HG02981 (cell line): ENCODE data around the gene E4F1.

Experiments used
- ATAC-seq: cut with Tn5 transposase; IDR thresholded peaks from one replicate; pipeline ENCODE4 v1.9.1; 2021; ENCODE audit warnings: mild to moderate bottlenecking, moderate library complexity; ENCODE audit not compliant: unreplicated experiment

The E4F1 gene, protein sequence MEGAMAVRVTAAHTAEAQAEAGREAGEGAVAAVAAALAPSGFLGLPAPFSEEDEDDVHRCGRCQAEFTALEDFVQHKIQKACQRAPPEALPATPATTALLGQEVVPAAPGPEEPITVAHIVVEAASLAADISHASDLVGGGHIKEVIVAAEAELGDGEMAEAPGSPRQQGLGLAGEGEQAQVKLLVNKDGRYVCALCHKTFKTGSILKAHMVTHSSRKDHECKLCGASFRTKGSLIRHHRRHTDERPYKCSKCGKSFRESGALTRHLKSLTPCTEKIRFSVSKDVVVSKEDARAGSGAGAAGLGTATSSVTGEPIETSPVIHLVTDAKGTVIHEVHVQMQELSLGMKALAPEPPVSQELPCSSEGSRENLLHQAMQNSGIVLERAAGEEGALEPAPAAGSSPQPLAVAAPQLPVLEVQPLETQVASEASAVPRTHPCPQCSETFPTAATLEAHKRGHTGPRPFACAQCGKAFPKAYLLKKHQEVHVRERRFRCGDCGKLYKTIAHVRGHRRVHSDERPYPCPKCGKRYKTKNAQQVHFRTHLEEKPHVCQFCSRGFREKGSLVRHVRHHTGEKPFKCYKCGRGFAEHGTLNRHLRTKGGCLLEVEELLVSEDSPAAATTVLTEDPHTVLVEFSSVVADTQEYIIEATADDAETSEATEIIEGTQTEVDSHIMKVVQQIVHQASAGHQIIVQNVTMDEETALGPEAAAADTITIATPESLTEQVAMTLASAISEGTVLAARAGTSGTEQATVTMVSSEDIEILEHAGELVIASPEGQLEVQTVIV

DNA sequence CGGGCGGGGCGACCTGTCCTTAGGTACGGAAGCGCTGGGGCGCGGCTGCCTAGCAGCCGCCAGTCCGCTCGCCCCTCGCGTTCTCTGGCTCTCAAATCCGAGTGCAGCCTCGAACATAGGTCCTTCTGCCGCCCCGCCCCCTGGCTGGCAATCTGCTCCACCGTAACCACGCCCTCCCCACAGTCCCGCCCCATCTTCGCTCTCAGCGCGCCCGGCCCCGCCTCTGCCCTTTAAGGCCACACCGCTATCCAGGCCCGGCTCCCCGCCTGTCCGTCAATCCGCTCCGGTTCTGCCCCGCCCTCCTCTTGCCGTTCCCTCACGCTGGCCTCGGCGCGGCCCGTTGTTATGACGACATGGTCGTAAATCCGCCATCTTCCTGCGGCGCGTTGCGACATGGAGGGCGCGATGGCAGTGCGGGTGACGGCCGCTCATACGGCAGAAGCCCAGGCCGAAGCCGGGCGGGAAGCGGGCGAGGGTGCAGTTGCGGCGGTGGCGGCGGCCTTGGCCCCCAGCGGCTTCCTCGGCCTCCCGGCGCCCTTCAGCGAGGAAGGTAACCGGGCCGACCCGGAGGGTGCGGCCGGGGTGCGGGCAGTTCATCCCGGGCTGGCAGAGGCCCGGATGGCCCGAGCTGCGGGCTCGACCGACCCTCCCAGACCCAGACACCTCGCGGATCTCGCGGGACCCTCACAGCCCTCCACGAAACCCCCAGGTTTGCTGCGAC, at the start of gene E4F1:
Gene E4F1 (plus strand): TSS at position 371 of the 721 bp plus-strand sequence. CDS start 23 bp downstream, at position 394.
- ATAC-seq: peak; percentile 95

DNA sequence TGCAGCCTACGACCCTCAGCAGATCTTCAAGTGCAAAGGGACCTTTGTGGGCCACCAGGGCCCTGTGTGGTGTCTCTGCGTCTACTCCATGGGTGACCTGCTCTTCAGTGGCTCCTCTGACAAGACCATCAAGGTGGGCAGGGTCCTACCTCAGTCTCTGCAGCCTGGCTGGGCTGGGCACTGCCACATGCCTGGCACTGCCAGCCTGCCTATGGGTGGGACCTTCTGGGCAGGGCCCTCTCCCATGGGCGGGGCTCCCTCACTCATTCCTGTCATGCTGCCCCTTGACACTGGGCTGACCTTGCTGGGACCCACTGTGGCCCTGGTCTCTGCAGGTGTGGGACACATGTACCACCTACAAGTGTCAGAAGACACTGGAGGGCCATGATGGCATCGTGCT, 49.5 kb upstream of the E4F1 start:
- ATAC-seq: no peak

DNA sequence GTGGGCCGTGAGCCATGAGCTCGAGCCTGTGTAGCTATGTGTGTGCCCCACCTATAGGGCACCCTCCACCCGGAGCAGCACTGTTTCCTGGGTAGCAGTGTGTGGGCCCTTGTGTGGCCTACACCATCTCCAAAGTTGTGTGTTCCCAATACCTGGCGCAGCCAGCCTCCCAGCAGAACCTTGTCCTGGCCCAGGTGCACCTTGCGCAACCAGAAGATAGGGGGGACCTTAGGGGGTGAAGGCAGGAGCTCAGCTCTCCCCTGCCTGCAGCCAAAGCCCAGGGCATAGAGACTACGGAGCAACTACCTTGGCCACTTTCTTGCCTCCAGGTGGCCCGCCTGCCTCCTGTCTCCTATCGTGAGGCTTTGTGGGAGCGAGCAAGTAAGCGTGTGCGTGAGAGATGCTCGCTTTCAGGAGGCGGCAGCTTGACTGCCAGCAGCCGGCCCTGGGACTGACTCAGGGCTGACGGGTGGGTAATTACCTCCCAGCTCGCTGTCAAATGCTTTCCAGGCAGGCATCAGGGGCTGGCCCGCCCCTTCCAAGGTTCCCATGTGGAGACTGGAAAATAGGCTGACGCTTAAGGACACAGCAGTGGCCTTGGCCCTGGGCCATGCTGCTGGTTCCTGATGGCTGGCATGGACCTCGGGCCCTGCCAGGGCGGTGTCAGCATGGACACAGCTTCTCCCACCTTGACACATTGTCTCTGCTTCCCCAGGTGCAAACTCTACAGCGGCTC, 48.8 kb upstream of the E4F1 start:
- ATAC-seq: no peak

DNA sequence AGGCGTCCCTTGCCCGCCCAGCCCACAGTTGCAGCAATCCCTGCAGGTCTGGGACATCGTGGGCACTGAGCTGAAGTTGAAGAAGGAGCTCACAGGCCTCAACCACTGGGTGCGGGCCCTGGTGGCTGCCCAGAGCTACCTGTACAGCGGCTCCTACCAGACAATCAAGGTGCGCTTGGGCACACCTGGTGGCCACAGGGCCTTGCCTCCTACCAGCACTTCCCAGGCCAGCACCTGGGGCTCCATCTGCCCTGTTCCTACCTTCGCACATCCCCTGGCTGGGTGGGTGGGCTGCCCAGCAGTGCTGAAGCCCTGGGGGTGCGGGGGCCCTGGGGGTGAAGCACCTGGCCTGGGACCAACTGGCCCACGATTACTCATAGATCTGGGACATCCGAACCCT, 47.9 kb upstream of the E4F1 start:
- no peak for ATAC-seq

DNA sequence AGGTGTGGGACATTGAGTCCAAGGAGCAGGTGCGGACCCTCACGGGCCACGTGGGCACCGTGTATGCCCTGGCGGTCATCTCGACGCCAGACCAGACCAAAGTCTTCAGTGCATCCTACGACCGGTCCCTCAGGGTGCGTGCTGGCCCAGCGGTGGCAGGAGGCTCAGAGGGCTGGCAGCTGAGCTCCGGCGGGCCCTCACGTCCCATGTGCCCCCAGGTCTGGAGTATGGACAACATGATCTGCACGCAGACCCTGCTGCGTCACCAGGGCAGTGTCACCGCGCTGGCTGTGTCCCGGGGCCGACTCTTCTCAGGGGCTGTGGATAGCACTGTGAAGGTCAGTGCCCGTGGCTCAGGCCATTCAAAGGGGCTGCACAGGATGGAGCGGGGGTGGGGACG, 47.3 kb upstream of the E4F1 start:
- ATAC-seq: no peak

DNA sequence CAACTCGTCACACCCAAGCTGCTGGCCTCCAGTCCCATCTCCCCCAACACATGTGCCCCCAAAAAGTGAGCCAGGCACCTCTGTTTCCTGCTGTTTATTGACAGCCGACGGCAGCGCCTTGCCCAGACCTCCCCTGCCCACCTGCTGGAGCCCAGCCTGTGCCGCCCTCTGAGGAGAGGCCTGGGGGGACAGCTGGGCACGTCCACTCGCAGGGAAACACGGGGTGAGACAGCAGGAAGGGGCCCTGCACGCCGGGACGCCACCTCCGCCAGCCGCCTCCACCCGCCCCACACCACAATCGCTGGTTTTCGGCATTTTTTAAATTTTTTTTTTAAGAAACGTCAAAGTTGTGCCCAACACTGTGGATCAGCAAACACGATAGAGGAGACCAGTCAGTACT, 46.3 kb upstream of the E4F1 start:
- ATAC-seq: no peak

DNA sequence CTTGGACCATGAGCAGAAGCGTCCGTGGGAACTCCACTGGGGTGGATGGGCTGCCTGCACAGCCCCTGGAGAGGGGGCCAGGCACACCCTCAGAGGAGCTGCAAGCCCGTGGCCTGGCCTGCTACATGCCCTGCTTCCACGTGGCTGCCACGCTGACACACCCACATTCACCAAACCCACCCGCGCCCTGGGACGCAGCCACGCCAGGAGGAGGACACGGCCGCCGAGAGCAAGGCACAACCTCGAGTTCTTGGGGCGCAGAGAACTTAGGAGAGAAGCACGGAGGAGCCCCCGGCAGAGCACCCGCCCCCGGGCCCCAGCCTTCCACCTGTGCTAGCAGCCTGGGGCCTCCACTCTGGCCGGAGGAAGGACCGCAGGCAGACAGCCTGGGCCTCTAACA, 45.8 kb upstream of the E4F1 start:
- no peak for ATAC-seq

DNA sequence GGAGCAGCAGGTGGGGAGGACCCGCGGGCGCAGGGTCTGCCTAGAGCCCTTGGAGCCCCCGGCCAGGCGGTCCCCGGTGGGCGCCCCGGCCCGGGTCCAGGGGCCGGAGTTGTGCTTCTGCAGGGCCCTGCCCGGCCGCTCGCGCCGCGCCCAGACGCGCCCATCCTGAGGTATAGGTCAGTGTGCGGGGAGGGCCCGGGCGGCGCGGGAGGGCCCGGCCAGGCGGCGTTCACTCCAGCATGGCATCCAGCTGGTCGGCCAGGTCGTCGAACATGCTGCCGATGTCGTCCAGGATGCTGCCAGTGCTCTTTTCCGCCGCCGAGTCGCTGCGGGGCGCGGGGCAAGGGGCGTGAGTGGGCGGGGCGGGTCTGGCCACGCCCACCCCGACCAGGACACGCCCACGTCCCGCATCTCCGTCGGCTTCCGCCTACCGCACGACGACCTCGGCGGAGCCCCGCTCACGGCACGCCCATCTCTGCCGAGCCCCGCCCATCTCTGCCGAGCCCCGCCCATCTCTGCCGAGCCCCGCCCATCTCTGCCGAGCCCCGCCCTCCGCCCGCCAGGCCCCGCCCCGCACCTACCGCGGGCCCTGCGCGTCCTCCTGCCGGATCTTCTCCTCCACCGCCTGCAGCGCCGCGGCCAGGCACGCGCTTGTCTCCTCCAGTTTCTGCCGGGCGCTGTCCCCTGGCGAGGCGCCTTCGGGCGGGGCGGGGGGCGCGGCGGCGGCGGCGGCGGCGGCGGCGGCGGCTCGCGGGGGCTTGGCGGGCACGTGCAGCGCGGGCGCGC, 44.9 kb upstream of the E4F1 start:
- ATAC-seq: no peak

DNA sequence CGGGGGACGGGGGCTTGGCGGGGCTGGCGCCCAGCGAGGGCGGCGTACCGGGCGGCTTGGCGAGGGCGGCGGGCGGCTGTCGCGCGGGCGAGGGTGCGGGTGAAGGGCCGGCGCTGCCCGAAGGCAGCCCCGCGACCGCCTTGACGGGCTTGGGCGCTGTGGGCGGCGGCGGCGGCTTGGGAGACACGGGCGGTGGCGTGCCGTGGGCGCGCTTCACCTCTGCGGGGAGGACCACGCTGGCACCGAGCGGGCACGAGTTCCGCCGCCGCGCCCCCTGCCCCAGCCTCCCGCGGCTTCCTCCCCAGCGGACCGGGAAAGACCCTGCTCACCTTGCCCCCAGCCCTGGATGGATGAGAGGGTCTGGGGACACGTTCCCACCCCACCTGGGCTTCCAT, 44.3 kb upstream of the E4F1 start:
- no peak for ATAC-seq

DNA sequence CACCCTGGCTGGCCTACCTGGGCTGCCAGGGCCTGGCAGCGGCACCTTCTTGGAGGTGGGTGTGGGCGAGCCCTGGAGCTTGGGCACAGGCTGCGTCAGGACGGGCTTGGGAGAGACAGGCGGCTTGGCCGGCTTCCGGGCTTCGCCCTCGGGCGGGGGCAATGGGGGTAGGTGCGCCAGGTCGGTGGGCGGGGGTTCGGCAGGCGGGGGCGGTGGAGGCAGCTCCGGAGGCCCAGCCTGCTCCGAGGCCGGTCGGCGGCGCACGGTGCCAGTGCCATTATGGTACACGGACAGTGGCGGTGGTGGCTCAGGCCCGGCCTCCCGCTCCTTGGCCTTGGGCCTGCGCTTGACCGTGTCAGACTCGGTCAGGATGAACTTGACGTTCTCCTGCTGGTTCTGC, 43.8 kb upstream of the E4F1 start:
- no peak for ATAC-seq

DNA sequence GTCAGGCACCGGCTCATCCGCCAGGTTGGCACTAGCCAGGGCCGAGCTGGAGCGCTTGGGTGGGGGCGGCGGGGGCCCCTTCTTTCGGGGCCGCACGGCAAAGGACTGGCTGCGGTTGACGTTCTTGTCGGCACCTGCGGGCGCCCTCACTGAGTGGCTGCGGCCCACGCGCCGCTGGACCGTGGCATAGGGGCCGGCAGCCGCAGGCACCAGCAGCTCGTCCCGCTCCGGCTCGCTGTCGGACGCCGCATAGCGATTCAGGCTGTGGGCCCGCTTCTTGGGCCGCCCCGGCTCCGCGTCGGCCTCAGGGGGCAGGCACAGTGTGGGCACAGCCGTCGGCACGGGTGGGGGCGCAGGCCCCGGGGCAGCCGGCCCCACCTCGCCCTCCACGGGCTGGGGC, 42.9 kb upstream of the E4F1 start:
- ATAC-seq: no peak

DNA sequence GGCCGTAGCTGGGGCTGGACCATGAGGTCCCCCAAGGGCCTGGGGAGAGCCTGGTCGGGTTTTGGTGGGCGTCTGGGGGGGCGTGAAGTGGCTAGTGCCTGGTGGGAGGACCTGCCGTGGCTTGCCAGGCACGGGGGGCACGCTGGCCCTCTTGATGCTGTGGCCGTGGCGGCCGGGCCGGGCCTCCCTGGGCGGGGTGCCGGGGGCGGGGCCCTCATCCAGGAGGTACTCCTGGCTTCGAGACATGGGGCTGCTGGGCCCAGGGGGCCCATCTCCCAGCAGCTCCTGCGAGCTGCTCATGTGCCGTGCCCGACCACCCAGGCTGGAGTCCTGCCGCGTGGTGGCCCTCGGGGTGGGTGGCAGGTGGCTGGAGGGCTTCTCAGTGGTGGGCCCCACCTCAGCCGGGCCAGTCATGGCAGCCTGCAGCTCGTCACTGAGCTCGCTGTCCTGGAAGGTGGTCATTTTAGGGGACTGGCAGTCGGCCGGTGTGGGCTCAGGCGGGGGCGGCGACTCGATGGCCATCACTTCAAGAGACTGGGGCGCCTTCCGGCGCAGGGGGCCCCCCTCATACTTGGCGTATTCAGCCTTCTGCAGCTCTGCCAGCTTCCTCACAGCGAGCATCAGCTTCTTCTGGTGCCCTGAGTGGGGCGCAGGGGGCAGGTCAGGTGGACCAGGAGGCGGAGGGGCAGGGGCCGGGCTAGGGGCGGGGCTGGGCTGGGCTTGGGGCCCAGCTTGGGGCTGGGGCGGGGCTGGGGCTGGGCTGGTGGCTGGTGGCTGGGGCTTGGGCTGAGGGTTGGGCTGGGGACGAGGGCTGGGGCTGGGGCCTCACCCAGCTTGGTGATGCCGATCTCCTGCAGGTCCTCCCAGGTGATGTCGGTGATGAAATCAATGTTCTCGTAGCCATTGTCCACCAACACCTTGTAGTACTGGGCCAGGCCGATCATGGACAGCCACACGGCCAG, 42.1 kb upstream of the E4F1 start:
- ATAC-seq: no peak

DNA sequence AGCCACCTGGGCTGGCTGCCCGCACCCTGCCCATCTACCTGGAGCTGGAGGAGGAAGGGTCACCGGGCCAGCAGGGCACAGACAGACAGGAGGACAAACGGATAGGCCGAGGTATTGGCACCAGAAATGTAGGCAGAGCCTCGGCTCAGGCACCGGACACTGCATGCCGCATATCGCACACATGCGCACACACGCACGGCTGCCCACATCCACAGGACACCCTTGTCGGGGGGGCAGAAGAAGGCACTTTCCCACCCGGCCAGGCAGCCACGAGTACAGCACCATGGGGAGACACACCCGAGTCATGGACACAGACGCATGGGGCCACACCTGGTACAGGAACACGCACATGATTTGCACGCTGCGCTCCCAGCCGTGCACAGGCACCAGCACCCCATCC, 41.4 kb upstream of the E4F1 start:
- ATAC-seq: no peak

DNA sequence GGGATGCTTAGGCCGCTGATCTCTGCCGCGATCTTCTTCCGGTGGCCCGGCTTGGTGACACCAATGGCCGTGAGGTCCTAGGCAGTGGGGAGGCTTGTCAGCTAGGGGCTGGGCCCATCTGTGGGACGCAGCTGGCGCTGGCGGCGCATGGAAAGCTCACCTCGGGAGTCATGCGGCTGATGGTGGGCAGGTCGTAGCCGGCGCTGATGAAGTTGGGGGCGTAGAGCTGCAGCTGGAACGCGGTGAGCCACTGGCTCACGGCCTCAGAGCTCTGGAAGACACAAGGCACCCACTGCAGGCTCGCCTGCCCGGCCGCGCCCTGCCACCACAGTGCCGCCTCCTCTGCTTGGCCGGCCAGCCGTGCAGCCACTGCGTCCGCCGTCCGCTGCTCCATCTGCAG, 39.7 kb upstream of the E4F1 start:
- ATAC-seq: no peak

DNA sequence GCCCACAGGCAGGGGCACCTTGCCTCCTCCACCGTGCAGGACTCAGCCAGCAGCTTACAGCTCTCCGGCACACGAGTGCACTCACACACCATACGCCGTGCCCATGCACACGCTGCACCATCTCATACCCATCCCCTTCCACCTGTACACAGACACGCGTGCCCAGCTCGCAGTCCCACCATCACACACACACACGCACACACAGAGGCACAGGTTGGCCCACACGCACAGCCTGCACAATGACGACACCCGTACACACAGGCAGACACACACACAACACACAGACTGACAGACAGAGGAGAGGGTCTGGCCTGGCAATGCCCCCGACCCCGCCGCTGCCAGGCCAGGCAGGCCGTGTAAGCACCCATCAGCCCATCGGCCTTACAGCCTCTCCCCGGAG, 39.0 kb upstream of the E4F1 start:
- ATAC-seq: no peak

DNA sequence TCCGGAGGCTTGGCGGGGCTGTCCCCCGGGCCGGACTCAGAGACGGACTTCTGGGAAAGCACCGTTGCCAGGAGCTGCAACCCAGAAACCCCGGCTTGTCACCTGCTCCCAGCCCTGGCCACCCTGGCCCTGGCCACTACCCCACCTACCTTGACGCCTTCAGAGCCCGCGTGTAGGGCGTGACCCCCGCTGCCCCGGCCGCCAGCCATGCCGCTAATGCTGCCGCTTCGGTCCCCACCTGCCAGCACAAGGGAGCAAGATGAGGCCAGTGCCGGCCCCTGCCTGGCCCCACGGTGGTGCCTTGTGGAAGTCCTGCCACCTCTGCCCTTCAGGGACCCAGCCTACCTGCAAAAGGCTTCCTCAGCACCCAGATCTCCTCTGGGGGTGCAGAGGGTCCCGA, 38.4 kb upstream of the E4F1 start:
- no peak for ATAC-seq

DNA sequence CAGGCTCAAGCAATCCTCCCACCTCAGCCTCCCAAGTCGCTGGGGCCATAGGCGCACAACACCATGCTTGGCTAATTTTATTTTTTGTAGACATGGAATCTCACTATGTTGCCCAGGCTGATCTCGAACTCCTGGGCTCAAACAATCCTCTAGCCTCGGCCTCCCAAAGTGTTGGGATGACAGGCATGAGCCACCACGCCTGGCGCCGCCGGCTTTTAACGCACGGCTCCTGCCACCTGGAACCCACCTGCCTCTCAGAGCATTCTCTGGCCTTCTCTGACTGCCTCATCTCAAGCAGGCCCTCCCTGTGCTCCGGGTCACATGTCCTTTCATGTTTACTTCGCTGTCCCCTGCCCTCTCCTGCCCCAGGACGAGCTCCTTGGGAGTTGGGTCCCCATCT, 37.3 kb upstream of the E4F1 start:
- no peak for ATAC-seq

DNA sequence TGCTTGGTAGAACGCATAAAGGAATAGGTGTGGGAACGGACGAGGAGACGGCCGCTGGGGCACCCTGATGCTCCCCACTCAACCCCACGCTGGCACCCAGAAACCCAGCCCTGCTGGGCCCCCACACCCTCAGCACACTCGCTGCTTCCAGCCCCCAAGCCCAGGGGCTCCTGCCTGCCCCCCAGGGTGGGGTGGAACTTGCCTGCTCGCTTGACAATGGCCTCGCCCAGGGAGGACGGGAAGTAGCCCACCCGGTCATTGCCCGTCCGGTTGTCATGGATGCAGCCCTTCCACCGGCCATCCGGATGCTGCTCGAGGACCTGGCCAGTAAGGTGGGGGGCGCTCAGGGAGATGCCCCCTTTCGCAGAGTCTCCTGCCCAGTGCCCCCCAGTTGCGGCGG, 36.9 kb upstream of the E4F1 start:
- ATAC-seq: no peak

DNA sequence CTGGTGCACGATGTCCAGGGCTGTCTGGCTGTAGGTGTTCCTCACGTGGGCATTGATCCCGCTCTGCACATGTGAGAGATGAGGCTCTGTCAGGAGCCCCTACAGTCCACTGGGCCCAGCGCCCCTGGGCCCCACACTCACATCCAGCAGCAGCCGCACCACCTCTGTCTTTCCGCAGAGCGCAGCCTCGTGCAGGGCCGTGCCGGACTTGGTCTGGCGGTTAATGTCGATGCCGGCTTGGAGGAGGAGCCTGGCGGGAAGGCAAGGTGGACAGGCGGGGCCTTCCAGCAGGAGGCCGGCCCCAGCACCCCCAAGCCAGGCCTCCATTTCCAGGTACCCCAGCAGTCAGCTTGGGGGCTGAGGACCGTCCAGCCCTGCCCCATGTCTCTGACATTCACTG, 36.2 kb upstream of the E4F1 start:
- ATAC-seq: no peak
